ENCODE results near the gene NUAK2.

GRCh38 chr1:205287076-205287475 is 34.5 kb downstream of the NUAK2 start:
- TF ChIP-seq POLR2AphosphoS5 (IDR thresholded peaks at IDR 0.05; ENCODE audit: borderline replicate concordance, low read depth, low read length) = no peak
- no peak for TF ChIP-seq EZH2 (IDR thresholded peaks at IDR 0.05)
